HuH-7.5 (cell line): ENCODE results near the gene RFX6.
A peak's percentile ranks its signal among the peaks of the same experiment; 100 is the strongest.
"Not testable (repeated sequence)": the region's sequence is repeated elsewhere in the genome, so short reads cannot be mapped to it uniquely, and the experiment has no call there.

Experiments
- DNase-seq: peaks from one replicate; pipeline ENCODE4 v3.0.0; 2011; ENCODE audit warnings: low spot score

Gene RFX6, protein sequence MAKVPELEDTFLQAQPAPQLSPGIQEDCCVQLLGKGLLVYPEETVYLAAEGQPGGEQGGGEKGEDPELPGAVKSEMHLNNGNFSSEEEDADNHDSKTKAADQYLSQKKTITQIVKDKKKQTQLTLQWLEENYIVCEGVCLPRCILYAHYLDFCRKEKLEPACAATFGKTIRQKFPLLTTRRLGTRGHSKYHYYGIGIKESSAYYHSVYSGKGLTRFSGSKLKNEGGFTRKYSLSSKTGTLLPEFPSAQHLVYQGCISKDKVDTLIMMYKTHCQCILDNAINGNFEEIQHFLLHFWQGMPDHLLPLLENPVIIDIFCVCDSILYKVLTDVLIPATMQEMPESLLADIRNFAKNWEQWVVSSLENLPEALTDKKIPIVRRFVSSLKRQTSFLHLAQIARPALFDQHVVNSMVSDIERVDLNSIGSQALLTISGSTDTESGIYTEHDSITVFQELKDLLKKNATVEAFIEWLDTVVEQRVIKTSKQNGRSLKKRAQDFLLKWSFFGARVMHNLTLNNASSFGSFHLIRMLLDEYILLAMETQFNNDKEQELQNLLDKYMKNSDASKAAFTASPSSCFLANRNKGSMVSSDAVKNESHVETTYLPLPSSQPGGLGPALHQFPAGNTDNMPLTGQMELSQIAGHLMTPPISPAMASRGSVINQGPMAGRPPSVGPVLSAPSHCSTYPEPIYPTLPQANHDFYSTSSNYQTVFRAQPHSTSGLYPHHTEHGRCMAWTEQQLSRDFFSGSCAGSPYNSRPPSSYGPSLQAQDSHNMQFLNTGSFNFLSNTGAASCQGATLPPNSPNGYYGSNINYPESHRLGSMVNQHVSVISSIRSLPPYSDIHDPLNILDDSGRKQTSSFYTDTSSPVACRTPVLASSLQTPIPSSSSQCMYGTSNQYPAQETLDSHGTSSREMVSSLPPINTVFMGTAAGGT

DNA sequence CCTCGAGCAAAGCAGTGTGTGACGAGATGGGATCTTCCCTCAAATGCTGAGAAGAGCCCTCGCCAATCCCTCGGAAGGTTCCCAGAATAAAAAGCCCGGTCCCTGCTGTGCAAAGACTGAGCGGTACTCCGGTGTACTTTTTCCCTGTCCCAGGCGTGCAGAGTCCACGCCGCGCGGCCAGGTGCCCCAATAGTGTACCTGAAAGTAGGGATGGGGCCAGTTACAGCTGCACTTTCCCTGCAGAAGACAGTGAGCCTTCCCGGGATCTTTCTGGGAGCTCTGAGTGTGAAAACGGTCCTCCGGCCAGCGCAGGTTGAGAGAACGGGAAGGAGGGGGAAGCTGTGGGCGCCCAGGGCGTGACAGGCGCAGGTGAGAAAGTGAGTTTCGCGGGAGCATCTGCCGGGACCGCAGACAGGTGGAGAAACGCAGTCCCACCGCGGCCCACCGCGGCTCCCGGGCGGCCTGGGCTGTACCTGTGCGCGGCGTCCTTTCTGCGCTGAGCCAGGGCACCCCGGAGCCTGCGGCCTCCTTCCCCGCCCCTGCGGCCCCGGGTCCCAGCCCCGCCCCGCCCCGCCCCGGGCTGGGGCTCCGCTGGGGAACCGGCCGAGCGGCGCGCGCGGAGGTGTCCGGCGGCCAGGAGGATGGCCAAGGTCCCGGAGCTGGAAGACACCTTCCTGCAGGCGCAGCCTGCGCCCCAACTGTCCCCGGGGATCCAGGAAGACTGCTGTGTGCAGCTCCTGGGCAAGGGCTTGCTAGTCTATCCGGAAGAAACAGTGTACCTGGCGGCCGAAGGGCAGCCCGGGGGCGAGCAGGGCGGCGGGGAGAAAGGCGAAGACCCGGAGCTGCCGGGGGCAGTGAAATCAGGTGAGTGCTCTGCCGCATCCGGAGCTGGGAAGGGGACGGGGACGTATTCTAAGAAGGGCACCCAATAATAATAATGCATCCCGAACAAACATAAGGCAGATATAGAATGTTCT lies at the start of gene RFX6:
Gene RFX6, plus strand, starts transcription at position 608 of the 977 bp plus-strand sequence. Its CDS starts 34 bp downstream, at position 642.
- peak; percentile 41 for DNase-seq

DNA sequence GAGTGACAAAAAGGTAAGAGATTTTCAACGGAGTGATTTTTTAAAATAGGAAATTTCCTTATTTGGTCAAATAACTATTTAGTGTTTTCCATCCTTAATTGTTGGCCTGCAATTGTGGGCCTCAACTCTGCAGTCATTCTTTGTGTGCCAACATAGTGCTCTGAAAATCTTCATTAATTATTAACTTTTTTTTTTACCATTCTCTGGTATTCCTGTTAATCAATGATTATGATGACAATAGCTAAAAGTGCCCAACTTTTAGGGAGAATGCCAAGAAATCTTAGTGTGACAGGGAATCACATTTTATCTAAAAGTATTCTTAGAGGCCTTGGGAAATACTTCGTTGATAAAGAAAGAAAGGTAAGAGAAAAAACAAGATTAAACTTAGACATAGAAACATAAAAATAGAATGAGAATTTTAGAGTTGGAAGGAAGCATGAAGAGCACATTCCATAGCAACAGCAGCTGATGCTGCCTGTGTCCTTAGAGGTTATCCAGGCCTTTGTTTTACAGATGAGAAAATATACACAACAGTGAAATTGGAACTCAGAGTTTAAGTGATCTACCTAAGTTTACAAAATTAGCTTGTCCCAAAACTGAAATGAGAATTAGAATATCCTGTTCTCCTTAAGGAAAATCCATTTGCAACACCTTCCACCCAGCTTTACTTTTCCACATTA lies 49.3 kb upstream of the RFX6 start:
- no peak for DNase-seq

DNA sequence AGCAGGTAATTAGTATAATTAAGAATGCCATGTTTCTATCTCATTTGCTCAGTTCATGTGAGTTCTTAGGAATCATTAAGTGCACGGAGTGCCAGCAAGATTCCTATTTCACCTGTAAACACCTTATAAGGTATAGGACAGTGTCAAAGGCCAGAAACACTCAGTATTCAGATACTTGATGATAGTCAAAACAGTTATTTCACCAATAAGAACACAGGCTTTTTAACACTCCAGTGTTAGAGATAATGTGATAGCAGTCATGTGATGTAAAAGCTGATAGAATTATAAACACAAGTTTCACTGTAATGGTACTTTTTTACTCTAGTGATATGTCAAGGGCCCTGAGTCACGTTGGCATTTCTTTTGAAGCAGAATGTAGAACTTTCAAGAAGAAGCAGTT lies 48.1 kb upstream of the RFX6 start, which contains the start of gene GPRC6A:
Gene GPRC6A, minus strand, starts transcription at position 101 of the 400 bp plus-strand sequence. Its CDS starts 70 bp downstream, at position 31.
- no peak for DNase-seq

DNA sequence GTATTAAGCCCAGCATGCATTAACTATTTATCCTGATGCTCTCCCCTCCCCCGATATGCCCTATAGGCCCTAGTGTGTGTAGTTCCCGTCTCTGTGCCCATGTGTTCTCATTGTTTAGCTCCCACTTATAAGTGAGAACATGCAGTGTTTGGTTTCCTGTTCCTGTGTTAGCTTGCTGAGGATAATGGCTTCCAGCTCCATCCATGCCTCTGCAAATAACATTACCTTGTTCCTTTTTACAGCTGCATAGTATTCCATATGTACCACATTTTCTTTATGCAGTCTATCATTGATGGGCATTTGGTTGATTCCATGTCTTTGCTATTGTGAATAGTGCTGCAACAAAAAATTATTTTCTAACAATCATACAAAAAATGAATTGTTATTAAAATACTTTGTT lies 42.5 kb upstream of the RFX6 start:
- not testable (repeated sequence) for DNase-seq

DNA sequence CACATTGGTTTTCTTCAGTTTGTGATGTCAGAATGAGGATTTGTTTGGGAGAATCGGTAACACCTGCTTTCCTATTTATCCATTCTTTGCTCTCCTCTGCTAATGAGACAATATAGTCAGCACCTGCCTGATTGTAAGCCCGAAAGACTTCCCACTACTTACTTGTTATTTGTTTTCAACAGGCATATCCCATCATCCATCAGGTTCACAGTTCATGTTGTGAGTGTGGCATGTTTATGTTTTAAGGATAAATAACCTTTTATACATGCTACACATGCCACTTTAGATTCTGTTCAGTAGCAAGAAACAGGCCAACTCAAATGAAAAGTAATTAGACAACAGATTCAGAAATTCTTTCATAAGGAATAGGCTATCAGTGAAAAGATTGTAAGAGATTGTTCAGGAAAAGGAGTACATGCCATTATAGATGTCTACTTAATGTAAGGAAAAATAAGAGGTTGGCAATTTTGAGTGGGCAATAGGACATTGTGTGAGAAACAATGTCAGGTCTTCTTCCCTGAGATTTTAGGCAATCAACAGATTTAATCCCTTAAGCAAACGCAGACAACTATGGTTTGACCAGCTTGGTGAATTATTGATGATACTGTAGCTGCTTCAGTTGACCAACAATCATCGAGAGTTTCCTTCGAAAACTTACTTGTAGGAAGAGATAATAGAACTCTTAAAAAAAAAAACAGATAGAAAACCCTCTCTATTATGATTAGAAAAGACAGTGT lies 40.3 kb upstream of the RFX6 start:
- no peak for DNase-seq

DNA sequence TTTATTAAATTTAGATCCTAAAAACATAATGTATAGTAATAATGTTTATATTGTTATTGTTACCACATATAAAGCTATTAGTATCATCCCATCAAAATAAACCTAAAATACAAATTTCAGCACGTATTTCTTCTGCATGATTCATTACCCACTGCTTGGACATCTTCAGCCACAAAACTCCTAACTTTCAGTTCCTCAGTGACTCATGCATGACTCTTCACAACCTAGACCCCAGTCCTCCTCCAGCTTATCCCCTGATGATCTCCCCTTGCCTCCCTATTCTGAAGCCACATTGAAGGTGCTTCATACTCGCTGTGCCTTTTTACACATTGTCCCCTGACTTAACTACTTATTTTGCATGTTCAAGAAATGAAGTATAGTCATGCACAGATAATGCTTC lies 37.0 kb upstream of the RFX6 start:
- DNase-seq: no peak

DNA sequence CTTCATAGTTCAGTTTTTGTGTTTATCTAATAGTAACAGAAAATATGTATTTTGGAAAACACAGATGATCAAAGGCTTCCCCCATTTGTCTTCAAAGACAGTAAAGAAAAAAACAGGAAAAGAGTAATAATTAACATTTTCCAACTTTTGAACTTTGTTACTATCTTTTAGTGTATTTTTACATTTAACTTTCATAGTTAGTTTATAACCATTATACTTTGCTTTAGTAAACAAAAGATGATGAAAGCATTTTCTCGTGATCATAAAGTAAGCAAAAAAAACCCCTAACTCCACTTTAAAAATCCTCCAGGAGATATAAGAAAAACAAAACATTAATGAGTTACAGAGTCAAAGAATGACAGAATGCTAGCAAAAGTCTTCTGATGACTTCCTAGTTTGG lies 34.6 kb upstream of the RFX6 start:
- DNase-seq: no peak

DNA sequence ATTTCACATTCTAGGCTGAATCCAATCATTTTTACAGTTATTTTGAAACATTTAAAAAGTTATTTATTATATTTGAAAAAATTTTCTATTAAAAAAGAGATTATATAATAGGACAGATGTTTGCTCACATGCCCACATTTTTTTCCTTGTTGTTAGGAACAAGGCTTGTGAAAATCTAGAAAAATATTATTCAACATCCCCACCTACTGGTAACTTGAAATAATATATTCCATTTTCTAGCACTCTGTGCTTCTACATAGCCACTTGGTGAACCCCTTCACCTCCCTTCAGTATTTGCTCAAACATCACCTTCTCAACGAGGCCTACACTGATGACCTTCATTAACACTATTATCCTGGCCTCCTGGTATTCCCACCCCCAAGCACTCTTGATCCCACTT lies 29.8 kb upstream of the RFX6 start:
- DNase-seq: no peak

DNA sequence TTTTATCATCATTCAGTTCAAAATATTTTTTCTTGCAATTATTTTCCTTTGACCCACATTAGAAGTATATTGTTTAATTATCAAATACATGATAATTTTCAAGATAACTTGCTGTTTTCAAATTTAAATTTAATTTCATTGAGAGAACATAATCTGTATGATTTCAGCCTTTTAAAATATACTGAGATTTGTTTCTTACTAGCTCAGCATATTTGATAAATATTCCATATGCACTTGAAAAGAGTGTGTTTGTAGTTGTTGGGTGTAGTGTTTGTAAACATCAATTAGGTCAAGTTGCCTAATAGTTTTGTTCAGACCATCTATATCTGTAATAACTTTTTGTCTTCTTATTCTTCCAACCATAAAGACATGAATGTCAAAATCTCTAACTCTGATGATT lies 19.0 kb upstream of the RFX6 start:
- DNase-seq: no peak

DNA sequence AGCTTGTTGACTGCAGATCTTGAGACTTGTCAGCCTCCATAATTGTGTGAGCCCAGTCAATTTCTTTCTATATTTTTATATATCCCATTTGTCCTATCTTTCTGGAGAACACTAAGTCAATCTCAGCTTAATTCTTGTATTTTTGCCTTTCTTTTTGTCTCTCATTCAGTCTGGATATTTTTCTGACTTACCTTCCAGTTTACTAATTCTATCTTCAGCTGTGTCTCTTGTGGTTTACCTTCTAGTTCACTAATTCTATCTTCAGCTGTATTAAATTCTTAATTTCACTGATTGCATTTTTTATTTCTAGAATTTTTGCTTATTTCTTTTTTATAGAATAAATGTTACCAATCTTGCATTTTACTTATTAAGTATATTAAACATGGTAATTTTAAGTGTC lies 17.8 kb upstream of the RFX6 start:
- DNase-seq: no peak

DNA sequence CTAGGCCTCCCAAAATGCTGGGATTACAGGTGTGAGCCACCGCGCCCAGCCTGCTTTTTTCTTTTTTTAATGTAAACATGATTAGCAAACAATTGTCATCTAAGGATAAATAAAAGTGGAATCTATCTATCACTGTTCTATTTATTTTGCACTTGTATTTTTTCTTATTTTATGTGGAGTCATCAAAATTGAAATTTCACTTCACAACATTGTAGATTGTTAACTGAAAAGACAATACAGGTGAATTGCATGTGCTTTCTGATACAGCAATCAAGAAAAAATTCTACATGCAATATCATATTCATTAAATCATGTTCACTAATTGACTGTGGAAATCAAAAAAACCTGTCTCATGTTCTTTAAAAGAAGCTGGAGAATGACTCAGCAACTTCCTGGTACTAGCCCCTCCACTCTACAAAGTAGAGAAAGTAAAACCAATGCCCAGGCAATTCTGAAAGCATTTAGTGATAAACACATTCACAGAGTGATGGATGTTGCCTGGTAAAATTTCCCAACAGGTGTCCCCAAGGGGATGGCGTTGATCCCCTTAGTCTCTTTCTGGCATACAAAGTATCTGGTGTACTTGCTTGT lies 10.7 kb upstream of the RFX6 start:
- DNase-seq: no peak

DNA sequence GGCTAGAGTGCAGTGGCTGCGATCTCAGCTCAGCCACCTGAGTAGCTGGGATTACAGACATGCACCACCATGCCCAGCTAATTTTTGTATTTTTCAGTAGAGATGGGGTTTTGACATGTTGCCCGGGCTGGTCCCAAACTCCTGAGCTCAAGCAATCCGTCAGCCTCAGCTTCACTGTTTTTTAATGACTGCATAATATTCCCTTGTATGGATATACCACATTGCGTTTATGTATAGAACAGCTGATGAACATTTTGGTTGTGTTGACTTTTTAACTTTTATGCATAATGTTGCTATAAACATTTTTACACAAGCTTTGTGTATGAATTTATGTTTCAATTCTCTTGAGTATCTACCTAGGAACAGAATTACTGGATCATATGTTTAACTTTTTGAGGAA lies 4.3 kb upstream of the RFX6 start:
- no peak for DNase-seq

DNA sequence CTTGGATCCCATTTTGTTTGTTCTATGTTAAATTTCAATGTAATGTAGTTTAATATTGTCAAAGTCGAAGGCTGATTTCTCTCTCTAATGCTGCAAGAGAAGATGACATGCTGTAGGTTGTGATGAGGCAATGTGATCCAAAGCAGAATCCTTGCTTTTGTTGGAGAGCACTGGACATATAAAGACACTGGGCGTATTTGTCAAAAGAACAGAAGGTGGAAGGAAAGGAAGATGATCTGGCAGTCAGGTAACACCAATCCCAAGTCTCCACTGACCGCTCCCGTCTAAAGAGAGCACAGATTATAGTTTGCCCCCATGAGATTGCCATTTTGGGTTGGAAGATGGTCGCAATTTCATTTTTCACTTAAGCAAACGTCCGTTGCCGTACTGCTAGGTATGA lies 935 bp upstream of the RFX6 start:
- no peak for DNase-seq

DNA sequence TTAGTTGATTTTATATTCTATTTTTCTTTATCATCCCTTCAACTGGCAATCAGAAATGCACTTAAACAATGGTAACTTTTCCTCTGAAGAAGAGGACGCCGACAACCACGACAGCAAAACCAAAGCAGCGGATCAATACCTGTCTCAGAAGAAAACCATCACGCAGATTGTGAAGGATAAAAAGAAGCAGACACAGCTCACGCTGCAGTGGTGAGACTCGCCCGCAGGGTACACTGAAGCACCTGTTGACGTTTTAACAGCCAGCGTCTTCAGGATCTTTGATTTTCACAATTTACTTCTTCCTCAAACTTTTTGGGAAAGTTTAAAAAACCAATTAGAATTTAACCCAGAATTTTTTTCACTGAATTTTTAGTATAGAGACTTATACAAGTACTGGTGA lies 701 bp downstream of the RFX6 start:
- DNase-seq: no peak

DNA sequence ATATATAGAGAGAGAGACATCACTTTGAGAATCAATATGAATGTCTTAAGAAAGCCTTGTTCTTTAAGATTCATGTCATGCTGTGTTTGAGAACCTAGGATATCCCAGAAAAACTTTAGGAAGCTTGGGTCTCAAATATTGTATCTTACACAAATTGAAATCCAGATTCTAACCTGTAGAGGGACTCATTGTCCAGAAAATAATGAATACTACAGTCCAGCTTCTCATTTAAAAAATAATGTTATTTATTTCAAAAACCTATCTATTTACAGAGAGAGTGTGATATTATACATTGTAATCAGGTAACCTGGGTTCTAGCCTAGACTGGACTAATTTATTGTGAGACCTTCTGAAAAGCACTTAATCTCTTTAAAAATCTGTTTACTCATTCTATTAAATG lies 4.2 kb downstream of the RFX6 start:
- DNase-seq: no peak

DNA sequence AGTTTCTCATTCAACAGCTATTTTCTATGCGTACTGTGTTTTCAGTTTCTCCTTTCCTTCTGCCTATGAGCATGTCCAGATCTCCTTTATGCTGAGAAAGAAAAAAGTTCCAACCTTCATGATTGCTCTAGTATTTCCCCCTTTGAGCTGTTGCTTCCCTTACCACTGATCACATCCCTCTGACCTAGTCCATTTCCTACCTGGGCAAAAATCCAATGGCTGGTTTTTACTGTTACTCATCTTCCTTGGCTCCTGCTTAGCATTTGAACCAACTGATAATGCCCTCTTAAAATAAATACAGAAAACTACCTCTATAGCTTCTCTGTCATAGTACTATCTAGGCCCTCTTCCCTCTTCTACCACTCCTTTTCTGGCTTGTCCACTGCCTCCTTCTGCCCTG lies 6.0 kb downstream of the RFX6 start:
- DNase-seq: no peak

DNA sequence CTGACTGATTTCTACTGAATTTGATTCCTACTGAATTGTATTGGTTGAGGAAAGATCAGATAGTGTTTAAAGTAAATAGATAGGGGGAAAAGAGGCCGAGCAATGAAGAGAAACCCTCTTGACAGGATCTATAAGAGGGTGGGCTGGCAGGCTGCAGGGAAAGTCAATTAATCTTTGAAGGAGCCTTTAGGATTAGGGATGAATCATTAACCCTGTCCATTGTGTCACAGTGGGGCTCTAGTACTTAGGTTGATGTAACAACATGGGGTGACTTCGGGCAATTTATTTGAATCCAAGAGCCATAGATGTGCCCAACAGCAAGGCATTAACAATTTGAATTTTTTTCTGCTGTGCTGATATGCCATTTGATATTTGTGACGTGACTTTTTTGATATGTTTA lies 7.5 kb downstream of the RFX6 start:
- no peak for DNase-seq

DNA sequence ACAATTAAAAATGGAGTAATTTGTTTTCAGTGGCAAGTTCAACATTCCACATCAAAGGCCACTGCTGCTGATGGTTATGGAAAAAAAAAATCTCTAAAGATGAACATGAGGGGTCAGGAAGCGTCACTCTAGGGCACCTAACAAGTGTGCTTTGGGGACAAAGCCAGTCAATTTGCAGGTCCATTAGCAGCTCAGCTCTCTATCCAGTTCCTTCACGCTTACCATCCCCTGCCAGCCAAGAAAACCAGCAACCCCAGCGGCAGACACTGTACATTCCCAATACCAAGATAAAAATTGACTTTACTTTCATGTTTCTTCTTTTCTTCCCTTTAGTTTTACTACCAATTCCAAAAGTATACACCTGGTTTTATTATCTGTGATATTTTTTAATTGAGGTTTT lies 10.1 kb downstream of the RFX6 start:
- no peak for DNase-seq

DNA sequence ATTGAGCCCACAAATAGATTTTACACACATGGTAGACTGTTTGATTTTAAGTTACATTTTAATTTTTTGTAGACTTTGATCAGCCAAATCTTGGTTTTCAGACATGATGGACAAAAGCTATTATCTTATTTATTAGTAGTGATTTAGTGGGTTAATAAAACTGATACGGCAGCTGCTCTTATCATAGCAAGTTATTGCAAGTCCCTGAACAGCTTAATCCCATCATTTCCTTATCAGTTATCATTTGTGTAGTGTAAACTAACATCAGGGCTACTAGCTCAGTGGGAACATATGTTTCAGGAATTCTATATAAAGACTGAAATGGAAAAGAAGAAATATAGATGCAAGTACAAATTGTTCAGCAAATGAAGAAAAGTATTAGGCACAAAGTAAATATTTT lies 10.9 kb downstream of the RFX6 start:
- no peak for DNase-seq

DNA sequence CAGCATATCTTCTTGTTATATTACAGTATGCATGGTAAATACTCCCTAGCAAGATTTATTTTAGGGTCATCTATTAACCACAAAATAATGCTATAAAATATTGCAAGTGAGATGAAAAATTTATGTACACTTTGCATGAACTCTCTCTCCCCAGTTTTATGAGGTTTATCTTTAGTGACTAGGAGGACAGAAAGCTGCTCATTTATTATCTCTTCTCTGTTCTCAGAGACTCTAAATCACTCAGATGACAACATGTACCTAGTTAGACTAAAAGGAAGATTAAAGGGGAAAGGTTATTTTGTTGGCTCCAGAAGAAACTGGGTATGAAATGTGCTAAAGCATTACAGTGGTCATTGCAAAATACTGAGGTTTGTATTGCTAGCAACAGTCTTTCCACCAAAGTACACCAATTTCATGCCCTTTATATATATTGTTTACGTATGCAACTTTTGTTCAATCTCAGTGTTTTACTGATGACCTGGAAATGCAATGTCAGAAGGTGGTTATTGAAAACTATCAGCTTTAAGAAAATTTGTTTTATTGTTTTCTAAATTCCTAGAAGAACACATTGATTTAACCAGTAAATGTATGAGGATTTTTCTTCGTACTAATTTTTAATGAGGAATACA lies 11.8 kb downstream of the RFX6 start:
- no peak for DNase-seq
